AG20443 (cell line): ENCODE results near the gene F7.

Experiments
- DNase-seq: peaks from one replicate; pipeline ENCODE4 v3.0.0; 2012; ENCODE audit warnings: low spot score, mixed read lengths

The F7 gene

GRCh38 chr13:113118261-113119021 lies 12.8 kb downstream of the F7 start:
- DNase-seq: no peak

- DNase-seq: no peak
These were observed 13.7 kb downstream of the F7 start for GRCh38 chr13:113119166-113119821.

- no peak for DNase-seq
These were observed 14.2 kb downstream of the F7 start for GRCh38 chr13:113119822-113120189.

GRCh38 chr13:113120300-113121182 lies 14.9 kb downstream of the F7 start:
- DNase-seq: no peak

GRCh38 chr13:113121183-113121927 lies 15.8 kb downstream of the F7 start:
- DNase-seq: no peak

GRCh38 chr13:113121928-113122471 lies 16.4 kb downstream of the F7 start:
- no peak for DNase-seq

- DNase-seq: peak; percentile 92
These were observed 17.1 kb downstream of the F7 start, which contains the start of gene F10 for GRCh38 chr13:113122550-113123225. Gene F10, plus strand, starts transcription at chr13:113122799. Its CDS starts 57 bp downstream, at chr13:113122856.

- DNase-seq: peak; percentile 64
These were observed 17.9 kb downstream of the F7 start for GRCh38 chr13:113123226-113124201.

GRCh38 chr13:113124211-113124970 lies 18.8 kb downstream of the F7 start:
- DNase-seq: no peak

GRCh38 chr13:113125506-113126264 lies 20.1 kb downstream of the F7 start:
- DNase-seq: no peak

GRCh38 chr13:113126265-113127150 lies 20.9 kb downstream of the F7 start:
- DNase-seq: no peak

GRCh38 chr13:113129480-113129879 lies 23.9 kb downstream of the F7 start:
- no peak for DNase-seq

GRCh38 chr13:113129921-113130750 lies 24.5 kb downstream of the F7 start:
- DNase-seq: no peak

- no peak for DNase-seq
These were observed 29.7 kb downstream of the F7 start for GRCh38 chr13:113135281-113135760.

- DNase-seq: no peak
These were observed 32.2 kb downstream of the F7 start for GRCh38 chr13:113137691-113138298.
